NCI-H146 (cell line): ENCODE results near the gene LAMC1.

Experiments used
- DNase-seq: peaks from one replicate; lab custom pipeline; 2025; lab: John Stamatoyannopoulos, UW

LAMC1 gene

GRCh38 chr1:183023146-183023600 is at the start of gene LAMC1:
Gene LAMC1, plus strand, starts transcription at chr1:183023420. Its CDS starts 297 bp downstream, at chr1:183023717.
- DNase-seq: peak; percentile 90

GRCh38 chr1:182974506-182975191 is 48.6 kb upstream of the LAMC1 start:
- no peak for DNase-seq

GRCh38 chr1:182977480-182977879 is 45.7 kb upstream of the LAMC1 start:
- no peak for DNase-seq

- no peak for DNase-seq
Measured at GRCh38 chr1:182978151-182978853, 44.9 kb upstream of the LAMC1 start.

GRCh38 chr1:182984138-182984537 is 39.1 kb upstream of the LAMC1 start:
- no peak for DNase-seq

GRCh38 chr1:182984621-182985020 is 38.6 kb upstream of the LAMC1 start:
- no peak for DNase-seq

- DNase-seq: no peak
Measured at GRCh38 chr1:182985876-182986275, 37.3 kb upstream of the LAMC1 start.

- no peak for DNase-seq
Measured at GRCh38 chr1:182990413-182991144, 32.6 kb upstream of the LAMC1 start.

GRCh38 chr1:182993746-182994145 is 29.5 kb upstream of the LAMC1 start:
- no peak for DNase-seq

- no peak for DNase-seq
Measured at GRCh38 chr1:182995894-182996293, 27.3 kb upstream of the LAMC1 start.

GRCh38 chr1:182996816-182997215 is 26.4 kb upstream of the LAMC1 start:
- DNase-seq: no peak

- no peak for DNase-seq
Measured at GRCh38 chr1:182998482-182998881, 24.7 kb upstream of the LAMC1 start.

- no peak for DNase-seq
Measured at GRCh38 chr1:183000167-183000962, 22.9 kb upstream of the LAMC1 start.

- no peak for DNase-seq
Measured at GRCh38 chr1:183002267-183002666, 21.0 kb upstream of the LAMC1 start.

GRCh38 chr1:183002797-183003196 is 20.4 kb upstream of the LAMC1 start:
- no peak for DNase-seq

- DNase-seq: no peak
Measured at GRCh38 chr1:183003203-183003602, 20.0 kb upstream of the LAMC1 start.

GRCh38 chr1:183004141-183004540 is 19.1 kb upstream of the LAMC1 start:
- no peak for DNase-seq

GRCh38 chr1:183011859-183012258 is 11.4 kb upstream of the LAMC1 start:
- no peak for DNase-seq

- DNase-seq: no peak
Measured at GRCh38 chr1:183012301-183012994, 10.8 kb upstream of the LAMC1 start.

- no peak for DNase-seq
Measured at GRCh38 chr1:183019139-183019740, 4.0 kb upstream of the LAMC1 start.

- no peak for DNase-seq
Measured at GRCh38 chr1:183019860-183020259, 3.4 kb upstream of the LAMC1 start.
